GM13976 (cell line): Measurements from ENCODE around the gene DCUN1D3.

Source experiments
- DNase-seq: peaks from one replicate; pipeline ENCODE4 v3.0.0; 2012; ENCODE audit warnings: low spot score
- in situ Hi-C: fragments of 300-500 bp; cut with MboI; formaldehyde crosslinking; loops from one replicate; pipeline ENCODE4 v1.12.0; 2022; ENCODE audit warnings: low sequenced_read_pairs, mixed read lengths, inconsistent platforms; ENCODE audit not compliant: unreplicated experiment
- TF ChIP-seq, protein P1 (sequence below): IDR thresholded peaks from 2 replicates; pipeline ENCODE4 v1.5.1; 2012; ENCODE audit warnings: borderline replicate concordance, mild to moderate bottlenecking; ENCODE audit not compliant: insufficient read depth; ENCODE audit errors: extremely low read depth, missing control alignments, control extremely low read depth

DCUN1D3 gene

DNA sequence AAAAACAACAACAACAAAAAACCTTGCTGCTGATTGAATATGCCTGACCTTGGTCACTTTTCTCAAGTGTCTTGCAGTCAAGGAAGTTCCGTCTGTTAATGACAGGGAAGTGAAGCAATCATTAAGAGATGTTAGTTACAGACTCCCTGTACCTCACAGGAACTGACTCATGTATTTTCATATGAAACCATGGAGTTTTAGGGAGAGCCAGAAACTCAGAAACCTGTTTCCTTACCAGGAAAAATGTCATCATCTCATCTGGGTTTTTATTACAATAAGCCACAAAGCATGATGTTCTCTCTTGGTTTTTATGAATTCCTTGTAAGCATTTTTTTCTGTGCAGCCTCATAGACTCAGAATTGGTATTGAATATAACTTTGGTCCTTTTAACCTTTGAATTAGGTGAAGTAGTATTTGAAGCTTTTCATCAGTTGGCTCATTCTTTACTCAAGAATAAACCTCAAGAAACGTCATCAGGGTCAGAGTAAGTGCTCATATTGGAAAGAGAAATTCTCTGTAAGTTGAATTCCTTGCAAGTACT lies 10.7 kb upstream of the DCUN1D3 start:
- TF ChIP-seq, protein P1, sequence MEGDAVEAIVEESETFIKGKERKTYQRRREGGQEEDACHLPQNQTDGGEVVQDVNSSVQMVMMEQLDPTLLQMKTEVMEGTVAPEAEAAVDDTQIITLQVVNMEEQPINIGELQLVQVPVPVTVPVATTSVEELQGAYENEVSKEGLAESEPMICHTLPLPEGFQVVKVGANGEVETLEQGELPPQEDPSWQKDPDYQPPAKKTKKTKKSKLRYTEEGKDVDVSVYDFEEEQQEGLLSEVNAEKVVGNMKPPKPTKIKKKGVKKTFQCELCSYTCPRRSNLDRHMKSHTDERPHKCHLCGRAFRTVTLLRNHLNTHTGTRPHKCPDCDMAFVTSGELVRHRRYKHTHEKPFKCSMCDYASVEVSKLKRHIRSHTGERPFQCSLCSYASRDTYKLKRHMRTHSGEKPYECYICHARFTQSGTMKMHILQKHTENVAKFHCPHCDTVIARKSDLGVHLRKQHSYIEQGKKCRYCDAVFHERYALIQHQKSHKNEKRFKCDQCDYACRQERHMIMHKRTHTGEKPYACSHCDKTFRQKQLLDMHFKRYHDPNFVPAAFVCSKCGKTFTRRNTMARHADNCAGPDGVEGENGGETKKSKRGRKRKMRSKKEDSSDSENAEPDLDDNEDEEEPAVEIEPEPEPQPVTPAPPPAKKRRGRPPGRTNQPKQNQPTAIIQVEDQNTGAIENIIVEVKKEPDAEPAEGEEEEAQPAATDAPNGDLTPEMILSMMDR, result no peak
- in situ Hi-C loops, result no loop called here
- DNase-seq, result no peak

DNA sequence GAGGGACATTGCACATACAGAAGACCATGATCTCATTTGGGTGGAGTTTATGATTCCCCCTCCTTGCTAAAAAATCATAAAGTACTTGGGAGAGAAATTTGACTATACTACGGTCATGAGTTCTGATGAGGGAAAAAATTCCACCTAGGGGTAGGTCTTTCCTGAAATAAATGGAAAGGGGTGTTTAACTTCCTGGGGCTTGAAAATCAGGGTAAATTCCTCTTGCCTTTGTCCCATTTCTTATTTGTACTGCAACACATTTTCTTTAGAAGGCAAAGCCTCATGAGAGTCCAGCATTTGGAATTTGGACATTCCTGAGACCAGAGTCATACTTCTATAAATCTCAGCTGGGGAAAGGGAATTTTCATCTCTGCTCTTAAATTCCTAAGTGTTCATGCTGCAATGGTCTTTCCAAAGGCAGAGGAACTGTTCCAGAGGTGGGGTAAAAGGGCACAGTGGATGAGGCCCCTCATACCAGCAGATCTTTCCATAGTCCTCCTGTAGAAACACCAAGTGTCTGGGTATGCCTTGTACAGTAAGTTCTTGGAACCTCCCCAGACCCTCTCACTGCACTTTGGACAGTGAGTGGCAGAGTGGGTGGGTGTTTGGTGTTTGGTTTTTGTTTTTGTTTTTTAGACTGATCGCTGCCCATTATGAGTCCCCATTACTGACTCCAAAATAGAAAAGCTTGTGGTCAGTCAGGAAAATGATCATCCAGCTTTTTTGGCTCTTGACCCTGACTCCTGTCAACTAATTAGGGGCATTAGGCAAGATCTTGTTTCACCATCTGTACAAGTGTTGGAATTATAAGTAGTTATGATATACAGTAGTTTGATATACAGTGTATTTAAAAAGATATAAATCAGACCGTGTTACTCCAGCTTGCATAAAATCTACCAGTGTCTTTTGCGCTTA lies 6.4 kb upstream of the DCUN1D3 start:
- TF ChIP-seq, protein P1, result no peak
- in situ Hi-C loops, result no loop called here
- no peak for DNase-seq

GRCh38 chr16:20905576-20905975 lies 5.4 kb upstream of the DCUN1D3 start:
- in situ Hi-C loops, result no loop called here
- TF ChIP-seq, protein P1, result no peak
- no peak for DNase-seq

DNA sequence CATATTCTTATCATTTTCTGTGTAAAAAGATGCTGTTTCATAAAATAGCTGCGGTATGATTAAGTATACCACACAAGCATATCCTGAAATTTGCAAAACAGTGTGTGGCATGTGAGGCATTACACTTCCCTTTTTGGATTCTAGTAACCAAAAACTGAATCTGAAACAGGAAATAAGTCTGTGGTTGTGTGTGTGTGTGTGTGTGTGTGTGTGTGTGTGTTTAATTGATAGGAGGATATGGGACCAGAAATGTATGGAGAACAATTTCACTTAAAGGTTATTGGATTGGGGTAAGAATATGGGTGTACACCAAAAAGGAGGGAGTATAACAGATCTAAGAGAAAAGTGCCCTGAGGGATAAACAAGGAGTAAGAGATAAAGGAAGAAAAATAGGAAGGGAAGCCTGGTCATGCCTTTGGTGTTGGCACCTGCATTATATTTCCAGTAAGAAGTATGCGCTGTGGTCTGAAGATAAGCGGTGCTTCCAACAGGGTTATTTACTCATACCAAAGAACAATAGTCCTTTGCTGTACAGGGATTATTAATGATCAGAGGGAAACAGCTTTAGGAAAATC lies 4.4 kb upstream of the DCUN1D3 start:
- in situ Hi-C loops, result no loop called here
- peak; percentile 46 for DNase-seq
- TF ChIP-seq, protein P1, result no peak

DNA sequence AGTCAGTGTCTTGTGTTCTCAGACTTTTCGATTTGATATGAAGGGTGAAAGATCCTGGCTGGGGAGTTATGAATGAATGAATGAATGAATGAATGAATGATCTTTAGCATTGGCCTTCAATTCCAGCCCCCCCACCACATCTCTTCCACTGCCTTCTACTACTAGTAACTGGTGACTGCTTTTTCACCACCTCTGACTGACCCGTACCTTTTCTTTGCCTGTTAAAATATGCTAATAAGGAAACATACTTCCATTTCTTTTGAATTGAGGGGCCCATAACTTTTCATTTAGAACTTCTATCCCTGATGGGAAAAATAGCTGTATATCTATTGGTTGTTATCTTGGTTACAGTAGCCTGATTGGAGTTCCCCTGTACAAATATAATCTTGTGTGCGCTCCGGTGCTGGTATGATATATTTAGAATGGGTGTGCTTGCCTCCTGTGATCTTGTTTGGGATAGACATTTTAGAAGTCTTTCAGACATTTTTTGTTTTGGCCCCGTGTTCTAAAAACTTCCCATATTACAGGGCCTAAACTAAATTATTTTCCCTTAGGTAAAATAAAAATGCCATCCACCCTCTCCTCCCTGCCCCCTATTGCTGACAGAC lies 3.8 kb upstream of the DCUN1D3 start:
- in situ Hi-C loops, result no loop called here
- DNase-seq, result no peak
- TF ChIP-seq, protein P1, result no peak

GRCh38 chr16:20903116-20903898 lies 3.1 kb upstream of the DCUN1D3 start:
- in situ Hi-C loops, result no loop called here
- no peak for DNase-seq
- TF ChIP-seq, protein P1, result no peak
